Fibroblast of skin of right biceps (primary cell): ENCODE measurements around the gene CFAP410.
"Not testable (repeated sequence)": the region's sequence is repeated elsewhere in the genome, so short reads cannot be mapped to it uniquely, and the experiment has no call there.

Experiments used
- DNase-seq: peaks from one replicate; pipeline ENCODE4 v3.0.0-alpha.2; 2013

The CFAP410 gene

GRCh38 chr21:44349847-44350772 is 10.9 kb upstream of the CFAP410 start:
- no peak for DNase-seq

- DNase-seq = no peak
Observed at GRCh38 chr21:44349416-44349846, 10.2 kb upstream of the CFAP410 start.

DNA sequence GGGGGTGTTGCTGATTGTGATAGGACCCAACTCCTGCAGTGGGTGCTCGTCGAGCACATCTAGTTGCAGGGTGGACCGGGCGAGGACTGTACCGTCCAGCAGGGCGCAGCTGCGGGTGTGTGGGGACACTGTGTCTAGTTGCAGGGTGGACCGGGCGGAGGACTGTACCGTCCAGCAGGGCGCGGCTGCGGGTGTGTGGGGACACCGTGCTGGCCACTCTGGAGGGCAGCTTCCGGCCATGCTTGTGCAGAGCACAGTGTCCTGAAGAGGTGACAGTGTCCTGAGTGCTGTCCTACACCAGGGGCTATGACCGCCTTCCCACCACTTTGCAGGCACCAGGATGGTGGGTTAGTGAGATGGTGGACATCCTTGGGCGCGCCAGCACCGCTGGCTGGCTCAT is 9.7 kb upstream of the CFAP410 start:
- no peak for DNase-seq

DNA sequence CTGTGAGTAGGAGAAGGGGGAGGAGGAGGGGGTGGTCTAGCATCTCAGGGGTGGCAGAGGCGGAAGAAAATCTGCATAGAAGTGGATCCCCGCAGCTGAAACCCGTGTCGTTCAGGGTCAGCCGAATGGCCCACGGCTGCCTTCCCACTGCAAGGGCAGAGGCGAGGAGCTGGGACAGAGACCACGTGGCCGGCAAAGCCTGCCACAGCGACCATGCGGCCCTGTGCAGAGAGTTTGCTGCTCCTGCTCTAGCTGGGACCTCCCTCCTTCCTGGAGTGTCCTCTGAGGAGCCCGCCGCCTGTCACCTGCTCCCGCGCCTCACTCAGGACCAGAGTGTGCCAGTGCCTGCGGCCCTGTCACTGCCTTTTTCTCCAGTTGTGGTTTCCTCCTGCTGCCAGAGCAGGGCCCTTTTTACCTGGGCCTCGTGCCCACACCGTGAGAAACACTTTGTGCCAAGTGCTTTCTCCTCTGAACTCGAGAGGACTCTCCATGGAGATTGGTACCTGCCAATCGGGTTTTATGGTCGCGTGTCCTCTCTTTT is 8.8 kb upstream of the CFAP410 start:
- DNase-seq = no peak

DNA sequence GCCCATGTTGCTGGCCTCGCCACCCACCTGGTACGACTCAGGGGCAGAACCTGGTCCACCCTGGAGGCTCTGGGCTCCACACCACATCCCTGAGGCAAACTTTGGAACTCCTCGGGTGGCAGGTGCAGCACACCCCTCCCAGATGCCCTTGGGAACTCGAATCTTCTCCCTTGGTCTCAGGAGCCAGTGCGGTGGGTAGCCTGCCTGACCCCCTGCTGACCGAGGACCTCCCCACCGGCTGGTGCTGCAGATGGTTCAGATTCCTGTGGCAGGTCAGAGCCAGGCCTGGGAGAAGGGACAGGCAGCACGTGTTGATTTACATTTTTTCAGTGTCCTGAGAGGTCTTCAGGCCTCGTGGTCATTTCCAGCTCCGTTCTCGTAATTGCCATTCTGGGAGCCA is 6.3 kb upstream of the CFAP410 start:
- DNase-seq = no peak

GRCh38 chr21:44344541-44345183 is 5.5 kb upstream of the CFAP410 start:
- no peak for DNase-seq

DNA sequence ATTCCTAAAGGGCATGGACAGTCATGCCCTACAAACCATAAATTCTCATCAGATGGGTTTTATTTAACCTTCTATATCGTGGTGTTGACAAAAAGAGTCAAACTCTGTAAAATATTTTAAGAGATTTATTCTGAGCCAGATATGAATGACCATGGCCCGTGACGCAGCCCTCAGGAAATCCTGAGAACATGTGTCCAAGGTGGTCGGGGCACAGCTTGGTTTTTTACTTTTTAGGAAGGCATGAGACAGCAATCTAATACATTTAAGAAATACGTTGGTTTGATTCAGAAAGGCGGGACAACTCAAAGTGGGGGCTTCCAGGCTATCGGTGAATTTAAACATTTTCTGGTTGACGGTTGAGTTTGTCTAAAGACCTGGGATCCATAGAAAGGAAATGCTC is 3.8 kb upstream of the CFAP410 start:
- not testable (repeated sequence) for DNase-seq

GRCh38 chr21:44341726-44342458 is 2.7 kb upstream of the CFAP410 start:
- DNase-seq = not testable (repeated sequence)

DNA sequence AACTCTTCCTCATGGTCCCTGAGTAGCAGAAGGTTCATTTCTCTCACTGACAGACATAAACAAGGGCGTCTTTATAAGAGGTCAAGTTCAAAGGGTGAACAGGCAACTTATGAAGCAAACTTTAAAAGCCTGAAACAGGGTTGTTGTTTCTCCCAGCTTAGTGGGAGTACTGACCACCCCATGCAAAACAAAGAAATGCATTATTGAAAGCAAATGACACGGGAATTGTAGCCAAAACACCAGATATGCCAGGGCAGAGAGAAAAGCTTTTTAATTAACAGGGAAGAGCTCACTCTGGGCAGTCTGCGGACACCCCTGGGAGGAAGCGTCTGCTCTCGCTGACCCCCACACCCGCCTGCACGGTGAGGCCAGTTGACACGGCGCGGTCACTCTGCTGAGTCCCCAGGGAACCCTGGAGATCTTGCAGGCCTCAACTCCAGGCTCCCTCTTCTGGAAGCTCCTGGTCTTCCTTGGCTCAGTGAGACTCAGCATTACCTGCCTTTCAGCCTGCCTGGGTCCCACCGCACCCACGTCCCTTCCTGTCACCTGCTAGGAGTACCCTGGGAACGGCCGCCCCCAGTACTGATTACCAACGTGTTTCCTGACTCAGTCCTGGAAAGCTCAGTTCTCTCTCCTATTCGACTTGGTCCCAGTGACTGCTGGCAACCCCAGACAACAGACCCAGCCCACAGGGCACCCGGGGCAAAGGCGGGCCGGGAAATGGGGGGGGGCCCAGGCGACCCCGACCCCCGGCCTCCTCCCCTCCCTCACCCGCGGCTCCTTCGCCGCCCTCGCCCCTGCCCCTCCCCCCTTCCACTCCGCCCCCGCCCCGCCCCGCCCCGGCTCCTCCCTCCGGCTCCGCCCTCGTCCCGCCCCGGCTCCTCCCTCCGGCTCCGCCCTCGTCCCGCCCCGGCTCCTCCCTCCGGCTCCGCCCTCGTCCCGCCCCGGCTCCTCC is 972 bp downstream of the CFAP410 start:
- peak; percentile 51 for DNase-seq

DNA sequence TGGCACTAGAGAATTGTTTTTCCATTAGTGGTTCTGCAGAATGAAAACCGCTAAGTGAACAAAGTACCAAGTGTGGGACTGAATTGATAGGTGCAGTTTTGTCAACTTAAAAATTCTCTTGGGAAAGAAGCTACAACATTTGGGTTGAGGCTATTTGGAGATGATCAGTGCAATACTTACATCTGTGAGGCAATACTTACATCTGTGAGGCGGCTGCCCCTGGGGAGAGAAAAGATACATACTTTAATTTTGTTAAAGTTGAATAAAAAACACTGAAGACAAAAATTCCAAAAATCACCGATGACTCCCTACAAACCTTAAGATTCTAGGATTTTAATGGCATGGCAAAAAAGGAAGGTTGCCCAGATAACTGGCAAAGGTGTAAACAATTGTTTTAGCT is 1.7 kb downstream of the CFAP410 start:
- DNase-seq = no peak

DNA sequence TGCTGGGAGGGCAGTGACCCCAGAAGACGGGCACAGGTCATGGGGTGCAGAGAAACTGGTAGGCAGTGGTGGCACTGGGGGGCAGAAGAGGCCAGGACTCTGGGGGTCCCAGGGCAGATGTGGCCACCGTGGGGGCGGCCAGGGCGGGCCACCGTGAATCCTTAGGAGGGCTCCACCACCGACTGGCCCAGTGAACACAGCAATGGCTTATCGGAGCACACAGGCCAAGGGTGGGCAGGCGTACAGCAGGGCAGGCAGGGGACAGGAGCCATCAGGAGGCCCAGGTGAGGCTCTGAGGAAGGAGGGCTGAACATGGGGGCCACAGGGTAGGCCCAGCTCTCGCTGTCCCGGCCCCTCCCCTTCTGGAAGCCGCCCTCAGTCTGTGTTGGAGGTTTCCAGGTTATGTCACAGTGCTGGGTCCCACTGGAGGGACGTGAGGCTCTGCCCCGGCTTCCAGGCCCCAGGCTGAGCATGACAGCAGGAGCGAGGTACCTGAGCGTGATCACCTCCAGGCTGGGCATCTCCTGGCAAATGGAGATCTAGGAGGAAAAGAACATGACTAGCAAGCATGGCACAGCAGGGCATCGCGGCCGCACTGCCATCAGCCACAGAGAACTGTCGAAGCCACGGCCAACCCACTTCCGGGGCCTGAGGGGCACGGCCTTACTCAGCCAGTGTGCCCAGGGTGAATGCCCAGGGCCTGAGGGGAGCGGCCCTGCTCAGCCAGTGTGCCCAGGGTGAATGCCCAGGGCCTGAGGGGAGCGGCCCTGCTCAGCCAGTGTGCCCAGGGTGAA is 3.7 kb downstream of the CFAP410 start:
- DNase-seq = no peak

DNA sequence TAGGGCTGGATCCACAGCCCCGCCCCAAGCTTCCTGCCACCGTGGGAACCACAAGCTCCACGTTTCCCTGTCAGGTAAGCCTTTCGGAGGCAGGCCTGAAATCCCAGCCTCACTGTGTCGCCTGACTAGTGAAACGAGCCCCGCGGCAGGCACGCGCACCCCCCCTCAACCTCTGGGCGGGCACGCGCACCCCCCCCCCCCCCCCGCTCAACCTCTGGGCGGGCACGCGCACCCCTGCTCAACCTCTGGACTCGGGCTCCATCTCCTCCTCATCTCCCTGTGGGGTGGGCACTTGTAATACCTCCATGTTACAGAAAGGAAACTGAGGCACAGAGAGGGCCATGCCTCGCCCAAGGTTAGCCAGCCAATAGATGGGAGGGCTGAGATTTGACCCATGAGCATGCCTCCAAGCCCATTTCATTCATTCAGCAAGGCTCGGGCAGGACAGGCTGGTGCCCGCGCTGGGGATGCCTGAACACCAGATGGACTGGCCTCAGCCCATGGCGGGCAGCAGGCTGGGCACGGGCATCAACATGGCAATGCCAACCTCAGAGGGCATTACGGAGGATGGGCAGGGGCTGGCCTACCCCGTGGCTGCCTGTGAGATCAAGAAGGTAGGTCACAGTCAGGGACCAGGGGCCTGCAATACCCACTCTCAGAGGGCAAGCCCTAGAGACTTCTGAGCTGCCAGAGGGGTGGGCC is 4.7 kb downstream of the CFAP410 start:
- DNase-seq = no peak

- no peak for DNase-seq
Observed at GRCh38 chr21:44333509-44334328, 5.5 kb downstream of the CFAP410 start.

DNA sequence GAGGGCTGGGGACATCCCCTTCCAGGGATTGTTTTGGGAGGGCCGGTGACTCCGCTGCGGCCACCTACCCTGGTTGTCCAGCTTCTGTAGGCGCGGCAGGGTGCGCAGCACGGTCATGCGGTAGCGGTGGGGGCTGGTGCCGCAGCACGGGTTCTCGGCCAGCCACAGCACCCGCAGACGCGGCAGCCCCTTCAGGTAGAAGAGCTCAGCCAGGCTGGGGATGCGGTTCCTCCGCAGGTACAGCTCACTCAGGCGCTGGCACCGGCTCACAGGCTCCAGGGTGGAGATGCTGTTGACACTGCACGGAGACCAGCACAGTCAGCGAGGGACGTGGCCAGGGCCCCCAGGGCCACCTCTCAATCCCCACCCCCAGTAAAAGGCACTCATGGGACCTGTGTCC is 6.2 kb downstream of the CFAP410 start:
- DNase-seq = no peak

- no peak for DNase-seq
Observed at GRCh38 chr21:44332383-44332782, 6.8 kb downstream of the CFAP410 start.

- DNase-seq = peak; percentile 26
Observed at GRCh38 chr21:44331650-44332307, 7.4 kb downstream of the CFAP410 start.

- no peak for DNase-seq
Observed at GRCh38 chr21:44331209-44331608, 8.0 kb downstream of the CFAP410 start.

DNA sequence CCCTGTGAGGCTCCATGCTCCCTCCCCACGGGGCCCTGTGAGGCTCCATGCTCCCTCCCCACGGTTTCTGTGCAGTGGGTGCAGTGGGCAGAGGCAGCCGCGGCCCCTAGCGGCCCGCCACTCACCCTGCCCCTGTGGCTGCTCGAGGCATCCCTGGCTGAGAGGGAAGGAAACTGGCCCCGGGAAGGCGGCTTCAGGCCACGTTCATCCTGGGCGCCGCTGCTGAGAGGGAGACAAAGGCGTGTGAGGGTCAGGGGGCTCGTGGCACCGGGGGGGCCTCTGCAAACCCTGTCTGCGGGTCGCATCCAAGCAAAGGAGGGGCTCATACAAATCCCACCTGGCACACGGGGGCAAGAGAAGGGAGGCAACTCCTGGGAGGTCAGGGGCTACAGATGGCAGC is 8.5 kb downstream of the CFAP410 start:
- DNase-seq = no peak
